ENCODE data around the gene TYMP. TPM values are rescaled to one million over a fixed set of nuclear protein-coding genes. Genes with fewer than 3 reads are reported as not detected.

Gene TYMP
- total and polyA plus RNA-seq, 8 donors, result 5.8 to 68.6 (median 23.5) TPM

Other genes starting within 250 kb of the TYMP start
- 100 to 1,000 TPM in 5 of 6 donors, 10 to 100 TPM in 1; 89.3 to 168 (median 113) TPM for gene PLXNB2, start 222.4 kb downstream of the TYMP start, total RNA-seq
- gene PLXNB2, start 222.4 kb downstream of the TYMP start, polyA plus RNA-seq, result 100 to 1,000 TPM; 191 to 216 TPM
- gene DENND6B, start 203.0 kb downstream of the TYMP start, total RNA-seq, result 1 to 10 TPM; 4.3 to 9.5 (median 5.4) TPM
- 10 to 100 TPM; 20.9 to 25.3 TPM for gene DENND6B, start 203.0 kb downstream of the TYMP start, polyA plus RNA-seq
- 10 to 100 TPM; 21.1 to 28.7 (median 24.6) TPM for gene PPP6R2, start 186.7 kb downstream of the TYMP start, total RNA-seq
- gene PPP6R2, start 186.7 kb downstream of the TYMP start, polyA plus RNA-seq, result 10 to 100 TPM; 60.1 to 70.4 TPM
- gene SBF1, start 55.0 kb downstream of the TYMP start, total RNA-seq, result 10 to 100 TPM; 36.8 to 76.2 (median 56.1) TPM
- gene SBF1, start 55.0 kb downstream of the TYMP start, polyA plus RNA-seq, result 10 to 100 TPM; 51.8 to 76.5 TPM
- 10 to 100 TPM in 1 of 6 donors, 1 to 10 TPM in 5; 4.1 to 44.3 (median 6.4) TPM for gene ADM2, start 48.5 kb downstream of the TYMP start, total RNA-seq
- gene ADM2, start 48.5 kb downstream of the TYMP start, polyA plus RNA-seq, result 1 to 10 TPM; 2.1 to 4.8 TPM
- gene MIOX, start 43.2 kb downstream of the TYMP start, total RNA-seq, result under 1 TPM in 3 of 6 donors, not detected in 3; 0.40 to 0.54 (median 0.50) TPM
- gene MIOX, start 43.2 kb downstream of the TYMP start, polyA plus RNA-seq, result 1 to 10 TPM; 1.5 to 2.9 TPM
- 100 to 1,000 TPM in 4 of 6 donors, 10 to 100 TPM in 2; 50.3 to 162 (median 122) TPM for gene LMF2, start 22.3 kb downstream of the TYMP start, total RNA-seq
- 100 to 1,000 TPM; 142 to 175 TPM for gene LMF2, start 22.3 kb downstream of the TYMP start, polyA plus RNA-seq
- 10 to 100 TPM; 15.9 to 27.1 (median 23.0) TPM for gene NCAPH2, start 21.8 kb downstream of the TYMP start, total RNA-seq
- gene NCAPH2, start 21.8 kb downstream of the TYMP start, polyA plus RNA-seq, result 10 to 100 TPM; 56.8 to 70.1 TPM
- gene SCO2, start 4.4 kb downstream of the TYMP start, total RNA-seq, result 1 to 10 TPM in 5 of 6 donors, not detected in 1; 1.2 to 3.1 (median 1.6) TPM
- gene SCO2, start 4.4 kb downstream of the TYMP start, polyA plus RNA-seq, result 1 to 10 TPM in 1 of 2 donors, under 1 TPM in 1; 0.65 to 3.8 TPM
- 1 to 10 TPM in 1 of 6 donors, under 1 TPM in 5; 0.03 to 2.1 (median 0.12) TPM for gene KLHDC7B, start 15.9 kb upstream of the TYMP start, total RNA-seq
- gene KLHDC7B, start 15.9 kb upstream of the TYMP start, polyA plus RNA-seq, result under 1 TPM in 1 of 2 donors, not detected in 1; 0.15 TPM
- gene SYCE3, start 32.9 kb upstream of the TYMP start, total RNA-seq, result under 1 TPM in 1 of 6 donors, not detected in 5; 0.63 TPM
- gene SYCE3, start 32.9 kb upstream of the TYMP start, polyA plus RNA-seq, result under 1 TPM; 0.45 to 0.80 TPM
- 10 to 100 TPM in 3 of 6 donors, 1 to 10 TPM in 3; 7.2 to 26.8 (median 10.1) TPM for gene CPT1B, start 48.4 kb upstream of the TYMP start, total RNA-seq
- gene CPT1B, start 48.4 kb upstream of the TYMP start, polyA plus RNA-seq, result 10 to 100 TPM; 59.7 to 87.0 TPM
- gene CHKB, start 52.8 kb upstream of the TYMP start, total RNA-seq, result 10 to 100 TPM; 20.4 to 55.5 (median 28.3) TPM
- 100 to 1,000 TPM; 236 to 283 TPM for gene CHKB, start 52.8 kb upstream of the TYMP start, polyA plus RNA-seq
- gene MAPK8IP2, start 70.8 kb upstream of the TYMP start, total RNA-seq, result 1 to 10 TPM; 1.4 to 3.0 (median 2.3) TPM
- gene MAPK8IP2, start 70.8 kb upstream of the TYMP start, polyA plus RNA-seq, result 10 to 100 TPM in 1 of 2 donors, 1 to 10 TPM in 1; 3.3 to 10.0 TPM
- gene ARSA, start 98.1 kb upstream of the TYMP start, total RNA-seq, result 10 to 100 TPM; 21.9 to 36.2 (median 27.2) TPM
- 100 to 1,000 TPM in 1 of 2 donors, 10 to 100 TPM in 1; 87.1 to 119 TPM for gene ARSA, start 98.1 kb upstream of the TYMP start, polyA plus RNA-seq
- 1 to 10 TPM; 2.7 to 6.1 (median 3.7) TPM for gene SHANK3, start 142.8 kb upstream of the TYMP start, total RNA-seq
- gene SHANK3, start 142.8 kb upstream of the TYMP start, polyA plus RNA-seq, result 10 to 100 TPM; 18.7 to 18.9 TPM
- under 1 TPM in 1 of 6 donors, not detected in 5; 0.40 TPM for gene ACR, start 208.2 kb upstream of the TYMP start, total RNA-seq
- under 1 TPM; 0.34 to 0.92 TPM for gene ACR, start 208.2 kb upstream of the TYMP start, polyA plus RNA-seq

All from pancreas (tissue), 8 donors.